C4-2B (cell line): ENCODE results near the gene IL19.

Source experiments
- H3K27ac ChIP-seq: fragments of 450-650 bp; 2 replicates; pipeline ENCODE4 v1.5.1; 2017
- CTCF ChIP-seq: fragments of 450-650 bp; conservative IDR thresholded peaks from 2 replicates; pipeline ENCODE4 v1.5.1; 2017; ENCODE audit warnings: mild to moderate bottlenecking
- ZFX ChIP-seq: fragments of 450-650 bp; IDR thresholded peaks from 2 replicates; pipeline ENCODE4 v1.6.1; 2017

The IL19 gene

GRCh38 chr1:206796981-206797402 lies 26.4 kb downstream of the IL19 start:
- H3K27ac ChIP-seq: no peak overlapping the region
- no peak for TF ChIP-seq CTCF
- no peak for TF ChIP-seq ZFX

- TF ChIP-seq CTCF (peak; percentile 81), ZFX (no peak)
- no peak overlapping the region for H3K27ac ChIP-seq
Observed at GRCh38 chr1:206797534-206798383, 27.2 kb downstream of the IL19 start.

GRCh38 chr1:206798384-206798996 lies 27.9 kb downstream of the IL19 start:
- no peak overlapping the region for H3K27ac ChIP-seq
- TF ChIP-seq CTCF (peak; percentile 60), ZFX (no peak)

- H3K27ac ChIP-seq: no peak overlapping the region
- no peak for TF ChIP-seq CTCF
- TF ChIP-seq ZFX: no peak
Observed at GRCh38 chr1:206799311-206799710, 28.7 kb downstream of the IL19 start.

GRCh38 chr1:206800411-206800810 lies 29.8 kb downstream of the IL19 start:
- TF ChIP-seq ZFX (no peak), CTCF (no peak)
- H3K27ac ChIP-seq: no peak overlapping the region

GRCh38 chr1:206800891-206801290 lies 30.3 kb downstream of the IL19 start:
- no peak overlapping the region for H3K27ac ChIP-seq
- TF ChIP-seq CTCF: no peak
- TF ChIP-seq ZFX: no peak

- no peak overlapping the region for H3K27ac ChIP-seq
- TF ChIP-seq CTCF: no peak
- TF ChIP-seq ZFX: no peak
Observed at GRCh38 chr1:206801467-206801866, 30.9 kb downstream of the IL19 start.
